ENCODE data around the gene PNLIPRP2. TPM values are rescaled to one million over a fixed set of nuclear protein-coding genes. Genes with fewer than 3 reads are reported as not detected.

Gene PNLIPRP2
- total RNA-seq, 1 donor from 2014 or later, result 1.6 TPM

DNA sequence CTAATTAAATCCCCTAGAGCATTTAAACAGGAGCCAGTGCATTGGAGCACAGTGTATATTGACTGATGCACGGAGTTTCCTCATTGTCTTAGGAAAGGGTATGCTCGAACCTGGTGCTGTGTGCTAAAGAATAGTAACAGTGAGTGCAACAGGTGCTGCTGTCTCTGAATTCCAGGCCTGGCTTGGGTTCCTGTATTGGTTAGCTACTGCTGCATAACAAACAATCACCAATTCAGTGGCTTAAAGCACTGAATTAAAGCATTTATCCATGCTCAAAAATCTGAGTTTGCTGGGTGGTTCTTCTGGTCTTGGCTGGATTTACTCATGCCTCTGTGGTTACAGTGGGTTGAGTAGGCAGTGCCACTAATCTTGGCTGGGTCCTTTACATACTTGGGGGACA lies 31.8 kb upstream of the PNLIPRP2 start:
- Mint-ChIP-seq H3K36me3 (no peaks in the 10 kb centered on the region), H3K27ac (no peak overlapping the region), H3K4me3 (no peak overlapping the region), H3K27me3 (ENCODE audit: insufficient read depth, low read depth) (peaks cover 4% of the 10 kb centered on the region), H3K4me1 (no peaks in the 10 kb centered on the region), H3K9me3 (no peaks in the 10 kb centered on the region)
- H4K20me1 ChIP-seq (ENCODE audit: low read depth), result no peaks in the 10 kb centered on the region
- H3F3A ChIP-seq (ENCODE audit: low read depth), result no peaks in the 10 kb centered on the region
- H2AFZ ChIP-seq (replicated peaks), result no peak overlapping the region
- no peaks in the 10 kb centered on the region for H3K79me2 ChIP-seq (ENCODE audit: low read depth)
- no peaks in the 10 kb centered on the region for H3K4me1 ChIP-seq
- TF ChIP-seq EZH2 (IDR thresholded peaks at IDR 0.05) (no peak), EZH2phosphoT487 (IDR thresholded peaks at IDR 0.05) (no peak)
- TF ChIP-seq, protein P1, sequence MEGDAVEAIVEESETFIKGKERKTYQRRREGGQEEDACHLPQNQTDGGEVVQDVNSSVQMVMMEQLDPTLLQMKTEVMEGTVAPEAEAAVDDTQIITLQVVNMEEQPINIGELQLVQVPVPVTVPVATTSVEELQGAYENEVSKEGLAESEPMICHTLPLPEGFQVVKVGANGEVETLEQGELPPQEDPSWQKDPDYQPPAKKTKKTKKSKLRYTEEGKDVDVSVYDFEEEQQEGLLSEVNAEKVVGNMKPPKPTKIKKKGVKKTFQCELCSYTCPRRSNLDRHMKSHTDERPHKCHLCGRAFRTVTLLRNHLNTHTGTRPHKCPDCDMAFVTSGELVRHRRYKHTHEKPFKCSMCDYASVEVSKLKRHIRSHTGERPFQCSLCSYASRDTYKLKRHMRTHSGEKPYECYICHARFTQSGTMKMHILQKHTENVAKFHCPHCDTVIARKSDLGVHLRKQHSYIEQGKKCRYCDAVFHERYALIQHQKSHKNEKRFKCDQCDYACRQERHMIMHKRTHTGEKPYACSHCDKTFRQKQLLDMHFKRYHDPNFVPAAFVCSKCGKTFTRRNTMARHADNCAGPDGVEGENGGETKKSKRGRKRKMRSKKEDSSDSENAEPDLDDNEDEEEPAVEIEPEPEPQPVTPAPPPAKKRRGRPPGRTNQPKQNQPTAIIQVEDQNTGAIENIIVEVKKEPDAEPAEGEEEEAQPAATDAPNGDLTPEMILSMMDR (IDR thresholded peaks at IDR 0.05), result no peak
- no peaks in the 10 kb centered on the region for H3K27me3 ChIP-seq
- no peak overlapping the region for H3K9ac ChIP-seq
- no peaks in the 10 kb centered on the region for H3K9me3 ChIP-seq (ENCODE audit: low read depth)
- no peak for DNase-seq (ENCODE audit: low spot score)
- no peak overlapping the region for H3K4me2 ChIP-seq
- no peaks in the 10 kb centered on the region for H3K36me3 ChIP-seq
- H3K4me3 ChIP-seq, result no peak overlapping the region
- no peak overlapping the region for H3K27ac ChIP-seq

DNA sequence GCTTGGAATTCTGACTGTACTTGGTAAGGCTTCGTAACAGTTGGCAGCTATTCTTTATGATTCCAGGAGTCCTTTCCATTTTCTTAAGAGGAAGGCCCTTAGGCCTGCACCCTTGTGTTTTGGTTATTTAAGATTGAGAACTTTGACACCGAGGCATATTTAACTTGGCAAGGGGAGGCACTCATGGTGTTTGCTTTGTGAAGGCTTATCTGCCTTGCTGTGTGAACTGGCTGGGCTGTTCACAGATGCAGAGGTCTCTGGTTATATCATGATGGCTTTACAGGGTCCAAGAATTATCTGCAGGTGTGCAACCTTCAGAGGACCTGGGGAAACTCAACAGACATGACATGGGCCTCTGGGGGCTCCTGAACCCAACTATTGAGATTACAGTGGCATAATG lies 30.8 kb upstream of the PNLIPRP2 start:
- Histone ChIP-seq H3K9me3 (ENCODE audit: low read depth) (no peaks in the 10 kb centered on the region), H3K4me3 (no peak overlapping the region), H3K27me3 (no peaks in the 10 kb centered on the region), H4K20me1 (ENCODE audit: low read depth) (no peaks in the 10 kb centered on the region), H2AFZ (replicated peaks) (no peak overlapping the region), H3K9ac (no peak overlapping the region), H3K79me2 (ENCODE audit: low read depth) (no peaks in the 10 kb centered on the region), H3K4me2 (no peak overlapping the region), H3F3A (ENCODE audit: low read depth) (no peaks in the 10 kb centered on the region), H3K36me3 (no peaks in the 10 kb centered on the region), H3K4me1 (no peaks in the 10 kb centered on the region), H3K27ac (no peak overlapping the region)
- Mint-ChIP-seq H3K27me3 (ENCODE audit: insufficient read depth, low read depth) (peaks cover 4% of the 10 kb centered on the region), H3K4me1 (no peaks in the 10 kb centered on the region), H3K27ac (no peak overlapping the region), H3K4me3 (no peak overlapping the region), H3K36me3 (no peaks in the 10 kb centered on the region), H3K9me3 (no peaks in the 10 kb centered on the region)
- no peak for DNase-seq (ENCODE audit: low spot score)
- TF ChIP-seq EZH2phosphoT487 (IDR thresholded peaks at IDR 0.05) (no peak), EZH2 (IDR thresholded peaks at IDR 0.05) (no peak)
- TF ChIP-seq, protein P1 (IDR thresholded peaks at IDR 0.05), result no peak

GRCh38 chr10:116590590-116591444 lies 29.9 kb upstream of the PNLIPRP2 start, which contains the start of gene PNLIPRP1:
PNLIPRP1 (plus strand) TSS chr10:116590959; CDS start chr10:116591130, 171 bp downstream.
- no peaks in the 10 kb centered on the region for H3K36me3 Mint-ChIP-seq
- no peaks in the 10 kb centered on the region for H3K9me3 ChIP-seq (ENCODE audit: low read depth)
- no peak within 1 kb of the TSS for H3K4me3 Mint-ChIP-seq
- H3K79me2 ChIP-seq (ENCODE audit: low read depth), result no peaks in the 10 kb centered on the region
- no peak for TF ChIP-seq EZH2phosphoT487 (IDR thresholded peaks at IDR 0.05)
- no peak for TF ChIP-seq EZH2 (IDR thresholded peaks at IDR 0.05)
- TF ChIP-seq, protein P1 (IDR thresholded peaks at IDR 0.05), result no peak
- no peak for DNase-seq (ENCODE audit: low spot score)
- H3F3A ChIP-seq (ENCODE audit: low read depth), result no peaks in the 10 kb centered on the region
- H3K27me3 ChIP-seq, result no peaks in the 10 kb centered on the region
- H4K20me1 ChIP-seq (ENCODE audit: low read depth), result no peaks in the 10 kb centered on the region
- H3K4me1 ChIP-seq, result no peaks in the 10 kb centered on the region
- H2AFZ ChIP-seq (replicated peaks), result no peak within 1 kb of the TSS
- H3K27ac ChIP-seq, result no peak within 1 kb of the TSS
- H3K4me2 ChIP-seq, result no peak within 1 kb of the TSS
- H3K9me3 Mint-ChIP-seq, result no peaks in the 10 kb centered on the region
- peaks cover 4% of the 10 kb centered on the region for H3K27me3 Mint-ChIP-seq (ENCODE audit: insufficient read depth, low read depth)
- no peaks in the 10 kb centered on the region for H3K4me1 Mint-ChIP-seq
- no peak within 1 kb of the TSS for H3K4me3 ChIP-seq
- no peak within 1 kb of the TSS for H3K27ac Mint-ChIP-seq
- no peak within 1 kb of the TSS for H3K9ac ChIP-seq
- no peaks in the 10 kb centered on the region for H3K36me3 ChIP-seq
